SK-N-SH treated with all-trans-retinoic acid at 6 μM for 48 hours (cell line): ENCODE measurements around the gene MLX.

Experiments used
- CREB5 ChIP-seq: fragments of 250-450 bp; sonication (Bioruptor Pico); IDR thresholded peaks from 2 replicates; pipeline ENCODE4 v1.5.1; 2020; ENCODE audit warnings: low read depth, mild to moderate bottlenecking, moderate library complexity
- ESRRG ChIP-seq: fragments of 250-450 bp; sonication (Bioruptor Pico); IDR thresholded peaks from 2 replicates; pipeline ENCODE4 v1.6.1; 2021; ENCODE audit warnings: mild to moderate bottlenecking
- ISL1 ChIP-seq: fragments of 250-450 bp; sonication (Bioruptor Pico); IDR thresholded peaks from 2 replicates; pipeline ENCODE4 v2.1.2; 2022; ENCODE audit warnings: mild to moderate bottlenecking, moderate library complexity
- OSR1 ChIP-seq: fragments of 250-450 bp; sonication (Bioruptor Pico); IDR thresholded peaks from 2 replicates; pipeline ENCODE4 v1.8.0; 2022; ENCODE audit warnings: moderate library complexity, mild to moderate bottlenecking, inconsistent platforms
- RARB ChIP-seq: fragments of 250-450 bp; sonication (Bioruptor Pico); IDR thresholded peaks from 2 replicates; pipeline ENCODE4 v1.8.0; 2021; ENCODE audit warnings: mild to moderate bottlenecking, moderate library complexity
- SNAI2 ChIP-seq: fragments of 250-450 bp; sonication (Bioruptor Pico); IDR thresholded peaks from 2 replicates; pipeline ENCODE4 v1.5.0; 2020; ENCODE audit warnings: mild to moderate bottlenecking, moderate library complexity
- TOX ChIP-seq: fragments of 250-450 bp; sonication (Bioruptor Pico); IDR thresholded peaks from 2 replicates; pipeline ENCODE4 v1.8.0; 2021; ENCODE audit warnings: mild to moderate bottlenecking, moderate library complexity, borderline replicate concordance
- ZC3H10 ChIP-seq: fragments of 250-450 bp; sonication (Bioruptor Pico); IDR thresholded peaks from 2 replicates; pipeline ENCODE4 v1.5.1; 2021; ENCODE audit warnings: mild to moderate bottlenecking, moderate library complexity
- ZFP3 ChIP-seq: fragments of 250-450 bp; sonication (Bioruptor Pico); IDR thresholded peaks from 2 replicates; pipeline ENCODE4 v1.5.0; 2020; ENCODE audit warnings: mild to moderate bottlenecking, moderate library complexity
- TF ChIP-seq, protein P1 (sequence below): fragments of 250-450 bp; sonication (Bioruptor Pico); IDR thresholded peaks from 2 replicates; pipeline ENCODE4 v1.8.0; 2020; ENCODE audit warnings: mild to moderate bottlenecking, moderate library complexity, borderline replicate concordance

GRCh38 chr17:42526031-42526444 lies 40.9 kb upstream of the MLX start:
- TF ChIP-seq SNAI2 (CRISPR knock-in tag) (no peak), TOX (CRISPR knock-in tag) (no peak), ZC3H10 (CRISPR knock-in tag) (no peak), CREB5 (CRISPR knock-in tag) (no peak), RARB (CRISPR knock-in tag) (no peak), ZFP3 (CRISPR knock-in tag) (no peak), ISL1 (CRISPR knock-in tag) (no peak), ESRRG (CRISPR knock-in tag) (no peak), OSR1 (CRISPR knock-in tag) (no peak)
- TF ChIP-seq, protein P1, sequence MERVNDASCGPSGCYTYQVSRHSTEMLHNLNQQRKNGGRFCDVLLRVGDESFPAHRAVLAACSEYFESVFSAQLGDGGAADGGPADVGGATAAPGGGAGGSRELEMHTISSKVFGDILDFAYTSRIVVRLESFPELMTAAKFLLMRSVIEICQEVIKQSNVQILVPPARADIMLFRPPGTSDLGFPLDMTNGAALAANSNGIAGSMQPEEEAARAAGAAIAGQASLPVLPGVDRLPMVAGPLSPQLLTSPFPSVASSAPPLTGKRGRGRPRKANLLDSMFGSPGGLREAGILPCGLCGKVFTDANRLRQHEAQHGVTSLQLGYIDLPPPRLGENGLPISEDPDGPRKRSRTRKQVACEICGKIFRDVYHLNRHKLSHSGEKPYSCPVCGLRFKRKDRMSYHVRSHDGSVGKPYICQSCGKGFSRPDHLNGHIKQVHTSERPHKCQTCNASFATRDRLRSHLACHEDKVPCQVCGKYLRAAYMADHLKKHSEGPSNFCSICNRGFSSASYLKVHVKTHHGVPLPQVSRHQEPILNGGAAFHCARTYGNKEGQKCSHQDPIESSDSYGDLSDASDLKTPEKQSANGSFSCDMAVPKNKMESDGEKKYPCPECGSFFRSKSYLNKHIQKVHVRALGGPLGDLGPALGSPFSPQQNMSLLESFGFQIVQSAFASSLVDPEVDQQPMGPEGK (CRISPR knock-in tag): no peak
